NCI-H128 (cell line): Measurements from ENCODE around the gene UGT8.
"Not testable (repeated sequence)": the region's sequence is repeated elsewhere in the genome, so short reads cannot be mapped to it uniquely, and the experiment has no call there.

Experiments
- DNase-seq: peaks from one replicate; lab custom pipeline; 2025; ENCODE audit not compliant: unreplicated experiment; lab: John Stamatoyannopoulos, UW

Gene UGT8

DNA sequence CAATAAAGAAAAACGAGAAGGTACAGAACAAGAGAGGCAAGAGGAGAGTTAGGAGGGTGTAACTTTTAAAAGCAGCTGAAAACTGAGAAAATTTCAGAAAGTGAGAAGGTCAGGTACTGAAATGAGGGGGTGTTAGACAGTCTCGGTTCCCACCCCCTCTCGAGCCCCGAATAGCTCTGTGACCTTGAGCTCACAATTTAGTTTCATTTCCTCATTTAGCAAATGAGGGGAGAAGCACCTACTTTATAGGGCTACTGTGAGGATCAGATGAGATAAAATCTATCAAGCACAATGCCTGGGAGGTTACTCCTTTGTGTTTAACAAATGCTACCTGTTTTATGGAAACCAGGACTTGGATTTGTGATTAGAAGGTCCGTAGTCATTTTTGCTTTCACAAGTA, 4.9 kb downstream of the UGT8 start:
- no peak for DNase-seq

DNA sequence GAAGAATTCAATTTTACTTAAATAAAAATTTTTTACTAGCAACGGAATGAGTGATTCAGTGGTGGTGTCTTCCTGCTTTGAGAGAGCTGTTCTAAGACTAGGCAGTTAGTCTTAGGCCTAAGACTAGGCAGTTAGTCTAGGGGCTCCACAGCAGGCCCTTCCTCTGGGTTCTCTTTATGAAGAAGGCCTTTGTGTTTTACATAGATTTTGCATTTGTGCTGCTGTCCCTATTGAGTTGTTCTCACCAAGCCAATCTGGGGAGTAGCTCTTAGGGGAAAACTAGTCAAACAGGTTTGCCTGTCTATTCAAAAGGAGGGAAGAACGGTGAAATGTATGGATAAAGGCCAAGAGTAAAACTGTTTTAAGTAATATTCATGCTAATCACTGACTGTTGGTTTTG, 7.6 kb downstream of the UGT8 start:
- no peak for DNase-seq

GRCh38 chr4:114607056-114607455, 8.4 kb downstream of the UGT8 start:
- no peak for DNase-seq

DNA sequence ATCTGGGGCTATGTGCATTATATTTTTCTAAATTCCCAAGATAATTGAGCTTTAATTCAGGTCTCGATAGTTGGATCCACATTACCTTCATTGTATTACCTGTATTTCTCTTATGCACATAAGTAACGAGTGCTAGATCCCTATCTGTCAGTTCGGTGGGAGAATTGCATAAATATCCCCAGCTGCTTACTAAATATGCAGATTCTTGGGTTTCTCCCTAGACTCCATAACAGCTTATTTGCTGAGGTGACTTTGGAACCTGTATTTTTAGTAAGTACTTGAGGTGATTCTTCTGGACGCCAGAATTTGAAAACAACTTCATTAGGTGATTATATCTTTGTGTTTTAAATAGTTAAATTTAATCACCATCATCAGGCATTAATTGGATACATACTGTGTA, 15.0 kb downstream of the UGT8 start:
- no peak for DNase-seq

- no peak for DNase-seq
Observed at GRCh38 chr4:114615435-114615834, 16.8 kb downstream of the UGT8 start.

DNA sequence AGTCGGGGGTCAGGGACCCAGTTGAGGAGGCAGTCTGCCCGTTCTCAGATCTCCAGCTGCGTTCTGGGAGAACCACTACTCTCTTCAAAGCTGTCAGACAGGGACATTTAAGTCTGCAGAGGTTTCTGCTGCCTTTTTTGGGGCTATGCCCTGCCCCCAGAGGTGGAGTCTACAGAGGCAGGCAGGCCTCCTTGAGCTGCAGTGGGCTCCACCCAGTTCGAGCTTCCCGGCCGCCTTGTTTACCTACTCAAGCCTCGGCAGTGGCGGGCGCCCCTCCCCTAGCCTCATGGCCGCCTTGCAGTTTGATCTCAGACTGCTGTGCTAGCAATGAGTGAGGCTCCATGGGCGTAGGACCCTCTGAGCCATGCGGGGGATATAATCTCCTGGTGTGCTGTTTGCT, 17.4 kb downstream of the UGT8 start:
- not testable (repeated sequence) for DNase-seq

DNA sequence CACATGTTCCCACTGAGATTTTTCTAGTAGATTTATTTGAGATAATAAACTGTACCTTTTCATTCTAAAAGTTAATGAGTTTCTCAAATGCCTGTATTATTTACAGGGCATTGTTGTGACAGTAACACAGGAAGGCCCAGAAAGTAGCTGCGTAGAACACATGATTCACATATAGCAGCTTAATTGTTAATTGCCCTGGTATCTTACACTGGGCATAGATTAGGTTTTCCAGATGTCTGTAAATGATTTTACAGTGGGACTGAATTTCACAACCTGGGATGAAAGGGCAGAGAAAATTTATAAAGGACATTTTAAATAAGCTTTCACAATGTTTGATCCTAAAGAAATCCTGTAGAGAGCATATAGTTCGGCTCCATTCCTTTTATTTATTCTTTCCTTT, 27.6 kb downstream of the UGT8 start:
- DNase-seq: no peak

GRCh38 chr4:114636192-114636935, 37.8 kb downstream of the UGT8 start:
- no peak for DNase-seq

DNA sequence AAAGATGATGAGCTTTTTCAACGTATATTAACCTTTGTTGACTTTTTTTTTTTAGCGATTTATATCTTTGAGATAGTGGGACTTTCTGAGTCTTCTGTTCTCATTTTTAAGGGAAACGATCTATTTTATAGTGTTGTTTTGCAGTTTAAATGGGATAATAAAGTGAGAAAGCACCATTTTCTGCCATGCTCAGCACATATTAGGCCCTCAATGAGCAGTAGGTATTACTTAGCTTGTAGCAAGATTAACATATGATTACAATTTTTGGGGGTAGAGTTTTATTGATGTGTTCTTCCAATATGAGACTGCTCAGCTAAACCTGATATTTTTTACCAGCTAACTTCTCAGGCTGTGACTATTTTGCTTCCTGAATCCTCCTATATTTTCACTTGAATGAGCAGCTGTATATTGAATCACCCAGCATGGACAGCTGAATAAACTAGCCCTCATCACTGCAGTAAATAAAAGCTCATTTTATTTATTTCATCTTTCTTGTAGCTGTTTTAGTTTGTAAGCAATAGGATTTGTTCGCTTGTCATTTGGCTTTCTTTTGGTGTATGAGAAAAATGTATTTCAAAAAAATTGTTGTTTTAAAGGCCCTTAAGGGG, 43.7 kb downstream of the UGT8 start:
- no peak for DNase-seq

- no peak for DNase-seq
Observed at GRCh38 chr4:114649908-114650307, 51.3 kb downstream of the UGT8 start.

- DNase-seq: no peak
Observed at GRCh38 chr4:114653675-114654074, 55.1 kb downstream of the UGT8 start.

DNA sequence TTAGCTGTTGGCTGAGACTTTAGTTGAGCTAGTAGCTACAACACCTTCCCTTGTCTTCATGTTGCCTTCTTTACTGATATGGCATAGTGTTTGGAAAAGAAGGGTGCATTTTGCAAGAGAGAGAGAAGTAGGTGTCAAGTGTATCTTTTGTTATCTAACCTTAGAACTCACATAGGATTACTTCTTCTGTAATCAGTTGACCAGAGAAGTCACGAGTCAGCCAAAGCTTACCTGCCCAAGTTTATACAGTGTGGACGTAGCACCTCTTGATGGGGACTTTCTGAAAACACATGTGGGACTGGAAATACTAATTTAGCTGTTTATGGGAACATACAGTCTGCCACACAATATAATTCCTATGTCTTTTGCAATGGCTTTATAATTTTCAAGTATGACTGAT, 56.0 kb downstream of the UGT8 start:
- DNase-seq: no peak

DNA sequence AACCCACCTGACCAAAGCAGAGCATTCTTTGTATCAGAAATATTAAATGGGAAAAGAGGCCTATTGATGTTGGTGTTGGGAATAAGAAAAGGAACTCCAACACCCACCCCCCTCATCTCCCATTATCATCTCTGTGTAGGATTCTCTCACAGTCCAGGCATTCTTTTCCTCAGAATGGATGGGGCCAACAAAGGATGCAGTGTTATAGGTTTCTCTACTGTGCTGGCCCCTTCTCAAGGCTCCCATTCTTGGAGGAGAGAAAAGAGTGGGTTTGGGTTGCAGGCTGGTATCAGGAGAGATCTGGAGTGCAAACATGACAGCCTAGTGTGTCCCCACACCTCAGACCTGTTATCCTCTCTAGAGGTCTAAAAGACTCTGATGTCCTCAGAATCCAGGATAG, 59.6 kb downstream of the UGT8 start:
- DNase-seq: no peak

DNA sequence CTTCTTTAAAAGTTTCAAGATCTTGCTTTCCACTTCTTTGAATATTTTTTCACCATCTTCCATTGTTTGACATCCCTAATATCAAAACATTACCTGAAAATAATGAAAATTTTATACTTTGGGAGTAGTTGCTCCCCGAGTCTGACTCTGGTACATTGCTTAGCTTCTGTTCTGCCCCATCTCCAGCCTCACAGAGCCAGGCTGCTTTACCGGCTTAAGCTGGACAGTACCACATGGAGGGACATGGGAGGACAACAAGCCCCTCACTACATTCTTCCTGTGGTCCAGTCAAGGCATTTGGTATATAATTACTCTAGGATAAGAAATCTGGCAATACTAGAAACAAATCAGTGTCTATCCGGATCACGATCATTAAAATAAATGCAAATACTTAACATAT, 60.2 kb downstream of the UGT8 start:
- no peak for DNase-seq

- peak; percentile 12 for DNase-seq
Observed at GRCh38 chr4:114659386-114660008, 60.9 kb downstream of the UGT8 start.

- no peak for DNase-seq
Observed at GRCh38 chr4:114663083-114663482, 64.5 kb downstream of the UGT8 start.

DNA sequence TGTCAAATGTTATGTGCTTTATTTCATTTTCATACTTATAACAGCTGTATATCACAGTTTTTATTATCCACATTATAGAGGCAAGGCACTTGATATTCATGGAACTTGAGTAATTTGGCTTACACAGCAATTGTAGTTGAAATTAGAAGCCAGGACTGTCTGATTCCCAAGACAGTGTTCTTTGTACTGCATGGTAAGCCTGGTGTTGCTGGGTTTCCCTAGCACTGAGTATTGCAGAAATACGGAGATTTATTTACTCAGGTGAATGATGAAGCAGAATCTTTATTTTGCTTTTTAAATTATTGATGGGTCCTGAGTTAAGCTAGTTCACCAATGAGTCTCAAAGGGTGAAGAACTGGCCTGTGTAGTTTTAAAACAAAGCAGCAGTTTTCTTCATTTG, 70.0 kb downstream of the UGT8 start:
- no peak for DNase-seq

DNA sequence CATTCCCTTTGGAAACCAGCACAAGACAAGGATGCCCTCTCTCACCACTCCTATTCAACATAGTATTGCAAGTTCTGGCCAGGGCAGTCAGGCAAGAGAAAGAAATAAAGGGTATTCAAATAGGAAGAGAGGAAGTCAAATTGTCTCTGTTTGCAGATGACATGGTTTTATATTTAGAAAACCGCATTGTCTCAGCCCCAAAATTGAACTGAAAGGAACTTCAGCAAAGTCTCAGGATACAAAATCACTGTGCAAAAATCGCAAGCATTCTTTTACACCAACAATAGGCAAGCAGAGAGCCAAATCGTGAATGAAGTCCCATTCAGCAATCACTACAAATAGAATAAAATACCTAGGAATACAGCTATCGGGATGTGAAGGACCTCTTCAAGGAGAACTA, 72.1 kb downstream of the UGT8 start:
- not testable (repeated sequence) for DNase-seq

DNA sequence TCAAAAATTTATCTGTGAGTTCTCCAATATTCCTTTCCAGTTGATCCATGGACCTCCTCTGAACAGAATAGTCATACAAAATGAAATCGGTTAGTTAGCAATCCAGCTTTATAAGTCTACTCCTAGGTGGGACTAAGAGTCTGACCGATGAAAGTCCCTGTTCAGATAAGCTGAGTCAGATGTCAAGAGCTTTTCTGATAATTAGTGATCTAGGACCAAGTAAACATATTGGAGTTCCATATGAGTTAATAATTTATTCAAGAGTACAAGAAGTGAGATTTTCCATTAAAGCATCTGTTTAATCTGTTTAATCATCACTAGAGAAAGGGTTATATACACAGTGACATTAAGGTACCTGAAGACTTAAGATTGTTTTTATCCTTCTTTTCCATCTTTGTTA, 74.7 kb downstream of the UGT8 start:
- DNase-seq: no peak

DNA sequence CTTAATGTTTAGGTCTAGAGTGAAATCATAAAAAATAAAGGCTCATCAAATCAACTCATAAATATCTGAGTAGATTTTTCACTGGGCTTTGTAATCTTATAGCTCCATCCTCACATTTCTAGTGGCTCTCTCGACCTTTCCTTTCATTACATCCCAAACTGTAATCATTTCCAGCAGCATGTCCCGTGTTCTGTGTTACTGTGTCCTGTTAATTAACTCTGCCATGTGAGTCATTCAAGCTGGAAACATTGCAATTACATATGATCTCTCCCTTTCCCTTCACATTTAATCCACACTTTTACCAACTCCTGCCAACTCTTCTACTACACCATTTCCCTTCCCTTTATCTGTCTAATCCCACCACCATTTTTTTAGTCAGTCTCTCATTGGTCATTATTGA, 75.5 kb downstream of the UGT8 start:
- DNase-seq: no peak

GRCh38 chr4:114677346-114677979, 78.9 kb downstream of the UGT8 start:
- no peak for DNase-seq

GRCh38 chr4:114684462-114684861, 85.9 kb downstream of the UGT8 start:
- DNase-seq: no peak
